Sigmoid colon (tissue), 7 donors: Measurements from ENCODE around the gene PDGFRB. TPM values are rescaled to one million over a fixed set of nuclear protein-coding genes. Genes with fewer than 3 reads are reported as not detected.
A peak's percentile ranks its signal among the peaks of the same experiment; 100 is the strongest.

Experiments
- DNase-seq: peaks from one replicate; pipeline ENCODE4 v3.0.0-alpha.2; 2019
- H3K27ac ChIP-seq, 4 donors: fragments of 200-600 bp; sonication (generic); one replicate each; pipeline ENCODE4 v1.5.1; 2016 to 2019; ENCODE audit warnings: mild to moderate bottlenecking in 1 of 4
- H3K27me3 ChIP-seq, 3 donors: fragments of 200-600 bp; sonication (generic); one replicate each; pipeline ENCODE4 v1.5.1; 2019; ENCODE audit warnings: mild to moderate bottlenecking in 1 of 3
- H3K36me3 ChIP-seq, 4 donors: fragments of 200-600 bp; sonication (generic); one replicate each; pipeline ENCODE4 v1.5.1; 2016 to 2019
- H3K4me1 ChIP-seq, 4 donors: fragments of 200-600 bp; sonication (generic); one replicate each; pipeline ENCODE4 v1.5.1; 2017 to 2019
- H3K4me3 ChIP-seq, 4 donors: fragments of 200-600 bp; sonication (generic); one replicate each; pipeline ENCODE4 v1.5.1; 2017 to 2019; ENCODE audit warnings: mild to moderate bottlenecking in 2 of 4, moderate library complexity in 1 of 4
- H3K9me3 ChIP-seq, 4 donors: fragments of 200-600 bp in 3 of 4; sonication (generic) in 3 of 4; one replicate each; pipeline versions ENCODE4 v1.5.1 to v1.6.1; 2013 to 2019
- CTCF ChIP-seq, 4 experiments: fragments of 450-650 bp in 3 of 4; fragments of 200-600 bp in 1 of 4; IDR thresholded peaks; one replicate each; pipeline ENCODE4 v1.5.1; 2016 to 2019; ENCODE audit warnings: antibody characterized with exemption in 4 of 4, mild to moderate bottlenecking in 3 of 4, moderate library complexity in 2 of 4
- EP300 ChIP-seq, 4 donors: sonication (generic); formaldehyde crosslinking; IDR thresholded peaks; one replicate each; pipeline ENCODE4 v1.6.1; 2017; ENCODE audit warnings: antibody characterized with exemption in 4 of 4
- POLR2A ChIP-seq, 2 donors: fragments of 450-650 bp; IDR thresholded peaks; one replicate each; pipeline ENCODE4 v1.6.1; 2016; ENCODE audit warnings: antibody characterized with exemption in 2 of 2, mild to moderate bottlenecking in 2 of 2, moderate library complexity in 2 of 2
- POLR2AphosphoS5 ChIP-seq, 4 donors: sonication (generic); formaldehyde crosslinking; IDR thresholded peaks; one replicate each; pipeline ENCODE4 v1.6.1; 2017; ENCODE audit warnings: antibody characterized with exemption in 4 of 4
- WGBS, 2 donors: extraction: QIAGEN DNeasy Blood & Tissue Kit; methylation state at CpG; one replicate each; pipeline ENCODE4 v1.1.7; 2013; 5-methylcytosine and 5-hydroxymethylcytosine counted together
- intact Hi-C: fragments of 100-400 bp; cut with DNase I; formaldehyde crosslinking; loops from one replicate; pipeline ENCODE4 v1.15.1; 2023
- polyA plus RNA-seq, 3 donors: library from polyadenylated mRNA; stranded (reverse); fragments of 200-250 nt; gene quantifications; one replicate each; pipeline ENCODE4 v1.2.3, GENCODE V29; 2013
- total RNA-seq, 4 donors: library from RNA; depleted of rRNA; stranded (reverse); fragments of >200 nt; gene quantifications; one replicate each; pipeline ENCODE4 v1.1.0, GENCODE V29; 2016
- donor health status: healthy with polysubstance abuse.
- donor health status: Bipolar disorder and iron deficiency.
- donor health status: healthy.

Gene PDGFRB
- total and polyA plus RNA-seq, 7 donors = 3.9 to 104 (median 54.9) TPM

- no peak overlapping the region for H3K4me3 ChIP-seq
- H3K27ac ChIP-seq = peak overlapping the region in 3 of 4 donors; percentile 21 to 67 (median 29)
- H3K27me3 ChIP-seq = no peaks in the 10 kb centered on the region
- intact Hi-C loops = loop anchor here (1.0 kb wide), 1 partner anchor 88 kb away; no protein-coding TSS in a partner anchor
- no peak for DNase-seq
- TF ChIP-seq CTCF (IDR thresholded peaks at IDR 0.05) (no peak), POLR2A (IDR thresholded peaks at IDR 0.05) (no peak), EP300 (IDR thresholded peaks at IDR 0.05) (no peak), POLR2AphosphoS5 (IDR thresholded peaks at IDR 0.05) (no peak)
- peaks cover 0 to 59% (median 18%) of the 10 kb centered on the region in 4 donors for H3K36me3 ChIP-seq
- peaks cover 0 to 37% (median 33%) of the 10 kb centered on the region in 4 donors for H3K4me1 ChIP-seq
- H3K9me3 ChIP-seq = no peaks in the 10 kb centered on the region
- WGBS, 2 donors = 85 to 87% methylated on average over 8 of the region's 8 CpGs
Measured at GRCh38 chr5:150130493-150130922, 25.1 kb downstream of the PDGFRB start.

- no peaks in the 10 kb centered on the region for H3K9me3 ChIP-seq
- intact Hi-C loops = loop anchor here (1.0 kb wide), 1 partner anchor 88 kb away; no protein-coding TSS in a partner anchor
- H3K36me3 ChIP-seq = peaks cover 0 to 59% (median 19%) of the 10 kb centered on the region in 4 donors
- H3K27ac ChIP-seq = peak overlapping the region in 3 of 4 donors; percentile 21 to 67 (median 29)
- H3K27me3 ChIP-seq = no peaks in the 10 kb centered on the region
- peaks cover 0 to 37% (median 33%) of the 10 kb centered on the region in 4 donors for H3K4me1 ChIP-seq
- no peak overlapping the region for H3K4me3 ChIP-seq
- TF ChIP-seq EP300 (IDR thresholded peaks at IDR 0.05) = no peak
- TF ChIP-seq CTCF (IDR thresholded peaks at IDR 0.05) = peak; percentile 91 to 95 (median 92)
- peak in 2 of 4 donors; percentile 10 to 26 for TF ChIP-seq POLR2AphosphoS5 (IDR thresholded peaks at IDR 0.05)
- 18 to 46% methylated on average over 25 of the region's 25 CpGs for WGBS, 2 donors
- peak; percentile 91 for DNase-seq
Measured at GRCh38 chr5:150129813-150130492, 25.7 kb downstream of the PDGFRB start.

GRCh38 chr5:150129454-150129812 is 26.2 kb downstream of the PDGFRB start:
- Histone ChIP-seq H3K9me3 (no peaks in the 10 kb centered on the region), H3K27ac (peak overlapping the region in 3 of 4 donors; percentile 25 to 45 (median 27)), H3K27me3 (no peaks in the 10 kb centered on the region), H3K4me3 (no peak overlapping the region), H3K36me3 (peaks cover 0 to 58% (median 18%) of the 10 kb centered on the region in 4 donors), H3K4me1 (peaks cover 0 to 37% (median 33%) of the 10 kb centered on the region in 4 donors)
- DNase-seq = no peak
- TF ChIP-seq EP300 (IDR thresholded peaks at IDR 0.05) (no peak), POLR2A (IDR thresholded peaks at IDR 0.05) (no peak), POLR2AphosphoS5 (IDR thresholded peaks at IDR 0.05) (no peak), CTCF (IDR thresholded peaks at IDR 0.05) (no peak)
- WGBS, 2 donors = 39 to 85% methylated on average over 8 of the region's 8 CpGs
- intact Hi-C loops = no loop called here

- H3K27me3 ChIP-seq = no peaks in the 10 kb centered on the region
- no peak for DNase-seq
- peaks cover 0 to 68% (median 26%) of the 10 kb centered on the region in 4 donors for H3K36me3 ChIP-seq
- H3K9me3 ChIP-seq = no peaks in the 10 kb centered on the region
- no peak overlapping the region for H3K27ac ChIP-seq
- intact Hi-C loops = no loop called here
- TF ChIP-seq POLR2A (IDR thresholded peaks at IDR 0.05) = no peak
- H3K4me1 ChIP-seq = peaks cover 0 to 25% (median 21%) of the 10 kb centered on the region in 4 donors
- no peak overlapping the region for H3K4me3 ChIP-seq
- WGBS, 2 donors = 82 to 87% methylated on average over 6 of the region's 6 CpGs
Measured at GRCh38 chr5:150126921-150127265, 28.8 kb downstream of the PDGFRB start.

- TF ChIP-seq EP300 (IDR thresholded peaks at IDR 0.05) = no peak
- no peak for TF ChIP-seq POLR2AphosphoS5 (IDR thresholded peaks at IDR 0.05)
- no peak for TF ChIP-seq POLR2A (IDR thresholded peaks at IDR 0.05)
- no peak for TF ChIP-seq CTCF (IDR thresholded peaks at IDR 0.05)
- H3K36me3 ChIP-seq = peaks cover 0 to 74% (median 28%) of the 10 kb centered on the region in 4 donors
- peaks cover 0 to 20% (median 16%) of the 10 kb centered on the region in 4 donors for H3K4me1 ChIP-seq
- H3K4me3 ChIP-seq = no peak overlapping the region
- no peak for DNase-seq
- WGBS, 2 donors = 91 to 93% methylated on average over 10 of the region's 10 CpGs
- no peak overlapping the region for H3K27ac ChIP-seq
- H3K27me3 ChIP-seq = no peaks in the 10 kb centered on the region
- intact Hi-C loops = no loop called here
- H3K9me3 ChIP-seq = no peaks in the 10 kb centered on the region
Measured at GRCh38 chr5:150126199-150126920, 29.3 kb downstream of the PDGFRB start.
